Gastroesophageal sphincter (tissue), 4 donors: ENCODE data around the gene SERGEF. TPM values are rescaled to one million over a fixed set of nuclear protein-coding genes. Genes with fewer than 3 reads are reported as not detected.

Experiments
- ATAC-seq: fragments of 150-250 bp; one replicate; pipeline ENCODE4 v1.9.1; 2016; ENCODE audit warnings: mild to moderate bottlenecking, moderate library complexity
- H3K27ac ChIP-seq, 4 donors: fragments of 200-600 bp; sonication (generic) in 3 of 4; 1 replicate in 3 of 4; 2 replicates in 1 of 4; pipeline ENCODE4 v1.5.1; 2016 to 2019
- H3K27me3 ChIP-seq: fragments of 200-600 bp; sonication (generic); one replicate; pipeline ENCODE4 v1.5.1; 2019
- H3K36me3 ChIP-seq, 2 donors: fragments of 200-600 bp; sonication (generic); one replicate each; pipeline ENCODE4 v1.5.1; 2019; ENCODE audit warnings: control low read depth in 1 of 2
- H3K4me1 ChIP-seq, 3 donors: fragments of 200-600 bp; sonication (generic); 1 replicate in 2 of 3; 2 replicates in 1 of 3; pipeline ENCODE4 v1.5.1; 2016 to 2019; ENCODE audit warnings: control low read depth in 2 of 3
- H3K4me3 ChIP-seq, 2 donors: fragments of 200-600 bp; sonication (generic); one replicate each; pipeline ENCODE4 v1.5.1; 2019; ENCODE audit warnings: mild to moderate bottlenecking in 1 of 2, moderate library complexity in 1 of 2
- H3K9me3 ChIP-seq, 3 donors: fragments of 200-600 bp; sonication (generic); one replicate each; pipeline ENCODE4 v1.5.1; 2017 to 2019; ENCODE audit warnings: control low read depth in 2 of 3
- CTCF ChIP-seq, 4 experiments: fragments of 200-600 bp in 2 of 4; fragments of 450-650 bp in 2 of 4; sonication (generic) in 1 of 4; IDR thresholded peaks; one replicate each; pipeline ENCODE4 v1.5.1; 2017 to 2019; ENCODE audit warnings: antibody characterized with exemption in 4 of 4, mild to moderate bottlenecking in 2 of 4, moderate library complexity in 2 of 4
- EP300 ChIP-seq: sonication (generic); formaldehyde crosslinking; IDR thresholded peaks from one replicate; pipeline ENCODE4 v1.6.1; 2017; ENCODE audit warnings: antibody characterized with exemption, mild to moderate bottlenecking
- POLR2A ChIP-seq, 2 donors: fragments of 450-650 bp; IDR thresholded peaks; one replicate each; pipeline ENCODE4 v1.6.1; 2017; ENCODE audit warnings: antibody characterized with exemption in 2 of 2, mild to moderate bottlenecking in 2 of 2, moderate library complexity in 1 of 2
- POLR2AphosphoS5 ChIP-seq: sonication (generic); formaldehyde crosslinking; IDR thresholded peaks from one replicate; pipeline ENCODE4 v1.6.1; 2017; ENCODE audit warnings: antibody characterized with exemption
- WGBS, 2 donors: methylation state at CpG; one replicate each; pipeline ENCODE4 v1.1.5; 2018; ENCODE audit warnings: low coverage in 1 of 2; 5-methylcytosine and 5-hydroxymethylcytosine counted together
- total RNA-seq, 4 donors: library from RNA; depleted of rRNA; stranded (reverse); fragments of >200 nt; gene quantifications; one replicate each; pipeline ENCODE4 v1.1.0, GENCODE V29; 2016

The SERGEF gene
- total RNA-seq, 4 donors from 2014 or later = 35.5 to 42.5 (median 36.3) TPM

DNA sequence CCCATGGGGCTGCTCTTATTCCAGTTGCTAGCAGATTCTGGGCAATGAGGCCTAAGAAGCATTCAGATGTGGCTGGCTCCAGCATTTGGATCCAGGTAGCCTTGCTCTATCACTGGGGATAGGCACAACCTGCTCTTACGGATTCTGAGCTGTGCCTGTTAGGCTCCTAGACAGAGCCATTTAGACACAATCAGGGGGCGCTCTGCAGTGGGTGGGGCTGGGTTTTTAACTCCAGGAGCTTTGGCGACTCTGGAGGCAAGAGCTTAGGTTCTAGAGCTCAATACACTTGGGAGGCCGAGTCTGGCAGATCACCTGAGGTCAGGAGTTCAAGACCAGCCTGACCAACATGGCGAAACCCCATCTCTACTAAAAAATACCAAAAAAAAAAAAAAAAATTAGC lies 246.3 kb downstream of the SERGEF start:
- H3K36me3 ChIP-seq = no peaks in the 10 kb centered on the region
- H3K4me3 ChIP-seq = no peak overlapping the region
- H3K27ac ChIP-seq = no peak overlapping the region
- no peak for ATAC-seq
- H3K9me3 ChIP-seq = no peaks in the 10 kb centered on the region
- H3K4me1 ChIP-seq = no peaks in the 10 kb centered on the region
- 67 to 100% methylated on average over 1 to 2 of the region's 5 CpGs for WGBS, 2 donors
- H3K27me3 ChIP-seq = no peaks in the 10 kb centered on the region
- no peak for TF ChIP-seq POLR2A (IDR thresholded peaks at IDR 0.05)
- no peak for TF ChIP-seq POLR2AphosphoS5
- no peak for TF ChIP-seq CTCF (IDR thresholded peaks at IDR 0.05)
- TF ChIP-seq EP300 = no peak

DNA sequence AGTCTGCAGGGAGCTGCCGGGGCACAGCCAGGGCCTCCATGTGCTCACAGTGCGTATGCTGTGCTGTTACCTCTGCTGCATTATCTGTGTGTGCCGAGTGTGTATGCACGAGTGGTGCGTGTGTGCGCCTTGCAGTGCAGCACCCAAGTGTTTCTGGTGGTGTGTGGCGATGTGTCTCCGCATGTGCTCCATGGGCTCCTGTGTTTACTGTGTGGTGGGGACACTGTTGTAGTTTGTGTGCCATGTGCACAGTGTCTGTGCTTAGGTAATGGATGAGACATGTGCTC lies 246.8 kb downstream of the SERGEF start:
- no peaks in the 10 kb centered on the region for H3K27me3 ChIP-seq
- no peaks in the 10 kb centered on the region for H3K9me3 ChIP-seq
- no peaks in the 10 kb centered on the region for H3K36me3 ChIP-seq
- no peak overlapping the region for H3K27ac ChIP-seq
- no peak for TF ChIP-seq CTCF (IDR thresholded peaks at IDR 0.05)
- TF ChIP-seq POLR2AphosphoS5 = no peak
- no peak for TF ChIP-seq POLR2A (IDR thresholded peaks at IDR 0.05)
- no peak for TF ChIP-seq EP300
- ATAC-seq = no peak
- H3K4me1 ChIP-seq = no peaks in the 10 kb centered on the region
- no peak overlapping the region for H3K4me3 ChIP-seq
- WGBS, 2 donors = 80 to 90% methylated on average over 1 to 8 of the region's 8 CpGs

- ATAC-seq = no peak
- WGBS, 2 donors = 60 to 80% methylated on average over 4 to 9 of the region's 13 CpGs
- H3K4me3 ChIP-seq = no peak overlapping the region
- no peak overlapping the region for H3K27ac ChIP-seq
- TF ChIP-seq POLR2AphosphoS5 (no peak), CTCF (IDR thresholded peaks at IDR 0.05) (no peak)
- no peaks in the 10 kb centered on the region for H3K4me1 ChIP-seq
- H3K27me3 ChIP-seq = no peaks in the 10 kb centered on the region
- H3K36me3 ChIP-seq = no peaks in the 10 kb centered on the region
- no peaks in the 10 kb centered on the region for H3K9me3 ChIP-seq
Observed at GRCh38 chr11:17765356-17766072, 247.3 kb downstream of the SERGEF start.

- Histone ChIP-seq H3K27me3 (no peaks in the 10 kb centered on the region), H3K36me3 (no peaks in the 10 kb centered on the region), H3K4me1 (no peaks in the 10 kb centered on the region), H3K4me3 (no peak overlapping the region), H3K9me3 (no peaks in the 10 kb centered on the region), H3K27ac (no peak overlapping the region)
- WGBS, 2 donors = 81 to 100% methylated on average over 1 to 3 of the region's 19 CpGs
- TF ChIP-seq CTCF (IDR thresholded peaks at IDR 0.05) = no peak
- TF ChIP-seq POLR2A (IDR thresholded peaks at IDR 0.05) = no peak
- no peak for TF ChIP-seq EP300
- no peak for TF ChIP-seq POLR2AphosphoS5
- ATAC-seq = no peak
Observed at GRCh38 chr11:17764446-17765218, 248.2 kb downstream of the SERGEF start.

DNA sequence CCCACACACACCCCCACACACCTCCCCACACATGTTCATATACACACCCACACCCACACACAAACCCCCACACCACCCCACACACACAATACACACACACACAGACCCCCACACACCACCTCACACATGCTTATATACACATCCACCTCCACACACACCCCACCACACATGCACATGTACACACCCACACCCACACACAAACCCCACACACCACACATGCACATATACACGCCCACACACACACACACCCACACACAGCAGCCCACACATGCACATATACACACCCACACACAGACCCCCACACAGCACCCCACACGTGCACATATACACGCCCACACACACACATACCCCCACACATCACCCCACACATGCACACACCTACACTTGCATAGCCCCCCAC lies 249.1 kb downstream of the SERGEF start:
- Histone ChIP-seq H3K36me3 (no peaks in the 10 kb centered on the region), H3K27me3 (no peaks in the 10 kb centered on the region), H3K27ac (no peak overlapping the region), H3K9me3 (peaks cover 0 to 6% (median 0%) of the 10 kb centered on the region in 3 donors), H3K4me3 (no peak overlapping the region), H3K4me1 (no peaks in the 10 kb centered on the region)
- TF ChIP-seq CTCF (IDR thresholded peaks at IDR 0.05) = no peak
- TF ChIP-seq POLR2AphosphoS5 = no peak
- no peak for TF ChIP-seq POLR2A (IDR thresholded peaks at IDR 0.05)
- TF ChIP-seq EP300 = no peak
- WGBS, 2 donors = 0 to 51% methylated on average over 1 to 3 of the region's 3 CpGs
- no peak for ATAC-seq
